A673 (cell line): Measurements from ENCODE around the gene RRP8. TPM values are rescaled to one million over a fixed set of nuclear protein-coding genes. Genes with fewer than 3 reads are reported as not detected.

Experiments used
- BruUV-seq: library from RNA; stranded (reverse); fragments of 400-500 nt; replicated peaks from 2 replicates; lab custom pipeline; 2021; lab: Mats Ljungman, UMichigan
- CTCF ChIA-PET: fragments of 300-600 bp; sonication (Branson Sonifier 250); formaldehyde crosslinking; loops from one replicate; lab custom pipeline; 2022; ENCODE audit warnings: antibody characterized with exemption; lab: Charles Lee
- POLR2A ChIA-PET: fragments of 300-600 bp; sonication (Branson Sonifier 250); formaldehyde crosslinking; loops from one replicate; lab custom pipeline; 2022; ENCODE audit warnings: antibody characterized with exemption; ENCODE audit not compliant: low non-redundant PET; lab: Charles Lee
- DNase-seq: peaks from one replicate; pipeline ENCODE4 v3.0.0-alpha.2; 2015; ENCODE audit warnings: low spot score
- H3K27ac ChIP-seq: fragments of 200-600 bp; sonication (generic); 2 replicates; pipeline ENCODE4 v1.5.1; 2016; ENCODE audit warnings: mixed run types, low read depth, mild to moderate bottlenecking, mixed read lengths, antibody characterized with exemption, low read length; ENCODE audit not compliant: poor library complexity, severe bottlenecking
- H3K27me3 ChIP-seq: fragments of 200-600 bp; sonication (generic); replicated peaks from 2 replicates; pipeline ENCODE4 v1.6.1; 2017; ENCODE audit warnings: mixed run types, low read depth, mild to moderate bottlenecking, mixed read lengths, antibody characterized with exemption, low read length; ENCODE audit not compliant: insufficient read depth, poor library complexity
- H3K36me3 ChIP-seq: fragments of 200-600 bp; sonication (generic); 2 replicates; pipeline ENCODE4 v1.6.1; 2016; ENCODE audit warnings: mixed run types, mild to moderate bottlenecking, mixed read lengths, antibody characterized with exemption, low read length; ENCODE audit not compliant: insufficient read depth, poor library complexity, severe bottlenecking
- H3K4me1 ChIP-seq: fragments of 200-600 bp; sonication (generic); 2 replicates; pipeline ENCODE4 v1.6.1; 2017; ENCODE audit warnings: mixed run types, mild to moderate bottlenecking, mixed read lengths, antibody characterized with exemption, low read length; ENCODE audit not compliant: insufficient read depth, poor library complexity, severe bottlenecking
- H3K4me3 ChIP-seq: fragments of 200-600 bp; sonication (generic); 2 replicates; pipeline ENCODE4 v1.5.1; 2016; ENCODE audit warnings: low read depth, mixed run types, mild to moderate bottlenecking, mixed read lengths, low read length; ENCODE audit not compliant: poor library complexity, severe bottlenecking
- H3K9me3 ChIP-seq: fragments of 200-600 bp; sonication (generic); 2 replicates; pipeline ENCODE4 v1.6.1; 2016; ENCODE audit warnings: mixed run types, low read depth, mild to moderate bottlenecking, mixed read lengths, antibody characterized with exemption, low read length; ENCODE audit not compliant: poor library complexity, severe bottlenecking
- EZH2 ChIP-seq: fragments of 200-600 bp; sonication (generic); IDR thresholded peaks from 2 replicates; pipeline ENCODE4 v1.6.1; 2017; ENCODE audit warnings: borderline replicate concordance, low read depth, mild to moderate bottlenecking, mixed read lengths, antibody characterized with exemption, low read length; ENCODE audit not compliant: poor library complexity, severe bottlenecking
- intact Hi-C: fragments of 100-400 bp; cut with micrococcal nuclease; formaldehyde crosslinking; loops from one replicate; pipeline ENCODE4 v1.10.0; 2022; ENCODE audit not compliant: unreplicated experiment
- total RNA-seq: library from RNA; stranded (reverse); gene quantifications from 2 replicates; pipeline ENCODE4 v1.2.3, GENCODE V29; 2021
- TF ChIP-seq, protein P1 (sequence below): fragments of 300-800, 200-600 bp; sonication (generic); conservative IDR thresholded peaks from 2 replicates; pipeline ENCODE4 v1.5.1; 2017; ENCODE audit warnings: low read depth, mild to moderate bottlenecking, antibody characterized with exemption, low read length, moderate library complexity, mixed read lengths

The RRP8 gene
- total RNA-seq, 1 experiment from 2014 or later, result 21.6 TPM

DNA sequence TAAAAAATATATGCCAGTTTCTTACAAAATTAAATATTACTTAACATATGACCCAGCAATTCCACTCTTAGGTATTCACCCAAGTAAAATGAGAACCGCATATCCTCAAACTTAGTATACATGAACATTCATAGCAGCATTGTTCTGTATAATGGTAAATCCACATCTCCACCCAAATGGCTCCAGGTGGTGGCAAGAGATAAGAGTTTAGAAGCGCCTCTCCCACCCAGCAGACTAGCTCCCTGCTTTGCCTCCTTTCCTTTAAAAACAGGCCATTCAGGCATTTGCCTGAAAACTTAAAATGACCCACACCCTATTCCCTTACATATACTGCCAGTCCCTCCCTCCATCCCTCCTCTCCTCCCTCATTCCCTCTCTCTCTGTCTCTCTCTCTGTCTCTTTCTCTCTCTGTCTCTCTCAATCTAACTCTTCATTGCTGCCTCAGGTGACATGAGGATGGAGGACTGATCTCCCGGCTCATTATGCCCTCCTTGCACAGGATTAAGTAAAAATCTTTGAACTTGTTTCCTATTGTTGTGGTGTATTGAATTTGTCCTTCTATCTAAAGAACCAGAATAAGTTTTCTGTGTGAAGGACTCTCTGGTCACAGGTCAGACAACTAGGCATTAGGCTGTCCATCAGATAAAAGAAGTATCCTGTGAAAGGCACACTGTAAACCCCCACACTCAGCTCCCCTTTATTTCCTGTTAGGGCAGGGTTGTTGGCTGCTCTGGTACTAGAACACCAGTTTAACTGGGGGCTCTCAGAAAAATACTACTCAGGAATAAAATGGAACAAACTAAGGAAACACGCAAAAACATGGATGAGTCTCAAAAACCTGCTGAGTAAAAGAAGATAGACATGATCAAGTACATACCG is 48.3 kb downstream of the RRP8 start:
- no peaks in the 10 kb centered on the region for H3K9me3 ChIP-seq
- CTCF ChIA-PET, result no interaction called here

DNA sequence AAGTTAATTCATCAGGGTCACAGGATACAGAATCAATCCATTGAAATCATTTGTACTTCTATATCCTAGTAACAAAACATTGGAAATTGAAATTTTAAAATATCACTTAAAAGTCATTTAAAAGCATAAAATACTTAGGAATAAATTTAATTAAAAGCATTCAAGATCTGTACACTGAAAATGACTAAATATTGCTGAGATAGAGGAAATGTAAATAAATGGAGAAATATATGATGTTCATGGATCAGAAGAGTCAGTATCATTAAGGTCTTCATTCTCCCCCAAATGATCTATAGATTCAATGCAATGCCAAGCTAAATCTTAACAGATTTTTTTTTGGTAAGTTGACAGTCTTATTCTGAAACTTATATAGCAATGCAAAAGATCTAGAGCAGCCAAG is 49.8 kb downstream of the RRP8 start:
- Histone ChIP-seq H3K4me3 (no peak overlapping the region), H3K27ac (no peak overlapping the region), H3K27me3 (no peaks in the 10 kb centered on the region), H3K9me3 (no peaks in the 10 kb centered on the region), H3K4me1 (no peaks in the 10 kb centered on the region), H3K36me3 (no peaks in the 10 kb centered on the region)
- POLR2A ChIA-PET, result no interaction called here
- DNase-seq, result no peak
- intact Hi-C loops, result no loop called here
- BruUV-seq, result no TSS peak
- CTCF ChIA-PET, result no interaction called here
- no peak for TF ChIP-seq EZH2
- TF ChIP-seq, protein P1, sequence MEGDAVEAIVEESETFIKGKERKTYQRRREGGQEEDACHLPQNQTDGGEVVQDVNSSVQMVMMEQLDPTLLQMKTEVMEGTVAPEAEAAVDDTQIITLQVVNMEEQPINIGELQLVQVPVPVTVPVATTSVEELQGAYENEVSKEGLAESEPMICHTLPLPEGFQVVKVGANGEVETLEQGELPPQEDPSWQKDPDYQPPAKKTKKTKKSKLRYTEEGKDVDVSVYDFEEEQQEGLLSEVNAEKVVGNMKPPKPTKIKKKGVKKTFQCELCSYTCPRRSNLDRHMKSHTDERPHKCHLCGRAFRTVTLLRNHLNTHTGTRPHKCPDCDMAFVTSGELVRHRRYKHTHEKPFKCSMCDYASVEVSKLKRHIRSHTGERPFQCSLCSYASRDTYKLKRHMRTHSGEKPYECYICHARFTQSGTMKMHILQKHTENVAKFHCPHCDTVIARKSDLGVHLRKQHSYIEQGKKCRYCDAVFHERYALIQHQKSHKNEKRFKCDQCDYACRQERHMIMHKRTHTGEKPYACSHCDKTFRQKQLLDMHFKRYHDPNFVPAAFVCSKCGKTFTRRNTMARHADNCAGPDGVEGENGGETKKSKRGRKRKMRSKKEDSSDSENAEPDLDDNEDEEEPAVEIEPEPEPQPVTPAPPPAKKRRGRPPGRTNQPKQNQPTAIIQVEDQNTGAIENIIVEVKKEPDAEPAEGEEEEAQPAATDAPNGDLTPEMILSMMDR, result no peak

More for the DNA sequence above, 48.3 kb downstream of the RRP8 start:
- TF ChIP-seq EZH2, result no peak
- no peaks in the 10 kb centered on the region for H3K4me1 ChIP-seq
- no peak for DNase-seq
- no peaks in the 10 kb centered on the region for H3K27me3 ChIP-seq
- no peak overlapping the region for H3K27ac ChIP-seq
- no peak overlapping the region for H3K4me3 ChIP-seq
- BruUV-seq, result no TSS peak
- no peaks in the 10 kb centered on the region for H3K36me3 ChIP-seq
- POLR2A ChIA-PET, result no interaction called here
- intact Hi-C loops, result no loop called here

DNA sequence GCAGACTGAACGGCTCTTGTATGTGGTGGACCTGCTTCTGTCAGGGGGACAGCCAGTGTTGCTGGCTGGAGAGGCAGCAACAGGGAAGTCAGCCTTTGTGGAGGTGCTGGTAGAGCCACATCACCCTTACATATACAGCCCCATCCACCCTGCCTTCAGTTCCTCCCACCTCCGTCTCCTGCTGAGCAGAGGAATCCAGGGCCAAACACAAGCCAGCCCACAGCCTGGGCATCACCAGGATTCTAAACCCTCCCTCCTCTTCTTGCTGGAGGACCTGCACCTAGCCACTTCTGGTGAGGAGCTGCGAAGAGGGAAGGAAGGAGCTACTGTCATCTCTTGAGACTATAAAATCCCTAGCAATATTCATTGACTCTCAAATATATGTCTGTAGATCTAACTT is 54.8 kb downstream of the RRP8 start:
- H3K4me3 ChIP-seq, result no peak overlapping the region
- POLR2A ChIA-PET, result no interaction called here
- no TSS peak for BruUV-seq

More for the DNA sequence above, 54.8 kb downstream of the RRP8 start:
- TF ChIP-seq, protein P1, result no peak
- no peak for TF ChIP-seq EZH2
- no peaks in the 10 kb centered on the region for H3K9me3 ChIP-seq
- intact Hi-C loops, result no loop called here
- H3K36me3 ChIP-seq, result no peaks in the 10 kb centered on the region
- H3K27ac ChIP-seq, result no peak overlapping the region
- no peaks in the 10 kb centered on the region for H3K4me1 ChIP-seq
- H3K27me3 ChIP-seq, result no peaks in the 10 kb centered on the region
- CTCF ChIA-PET, result interaction anchor here (0.6 kb wide), 1 partner anchor 165 kb away, joined by 7 read pairs; no protein-coding TSS in a partner anchor
- no peak for DNase-seq
